ENCODE results near the gene PCDHGA9.
"Not testable (repeated sequence)": the region's sequence is repeated elsewhere in the genome, so short reads cannot be mapped to it uniquely, and the experiment has no call there.

PCDHGA9 gene

GRCh38 chr5:141373673-141374317, 28.8 kb upstream of the PCDHGA9 start, which contains the start of gene PCDHGA6:
TSS of gene PCDHGA6 (plus strand) at chr5:141373891. CDS start at chr5:141374084, 193 bp downstream.
- H3K4me3 ChIP-seq (ENCODE audit: low read depth, low read length): no peak within 1 kb of the TSS
- TF ChIP-seq CTCF (IDR thresholded peaks at IDR 0.05; ENCODE audit: low read depth, low read length): peak; percentile 37; the same call in 1 of the 2 replicates

- H3K4me3 ChIP-seq (ENCODE audit: low read depth, low read length): no peak overlapping the region
- no peak for TF ChIP-seq CTCF (IDR thresholded peaks at IDR 0.05; ENCODE audit: low read depth, low read length)
Measured at GRCh38 chr5:141374627-141375026, 28.0 kb upstream of the PCDHGA9 start.

DNA sequence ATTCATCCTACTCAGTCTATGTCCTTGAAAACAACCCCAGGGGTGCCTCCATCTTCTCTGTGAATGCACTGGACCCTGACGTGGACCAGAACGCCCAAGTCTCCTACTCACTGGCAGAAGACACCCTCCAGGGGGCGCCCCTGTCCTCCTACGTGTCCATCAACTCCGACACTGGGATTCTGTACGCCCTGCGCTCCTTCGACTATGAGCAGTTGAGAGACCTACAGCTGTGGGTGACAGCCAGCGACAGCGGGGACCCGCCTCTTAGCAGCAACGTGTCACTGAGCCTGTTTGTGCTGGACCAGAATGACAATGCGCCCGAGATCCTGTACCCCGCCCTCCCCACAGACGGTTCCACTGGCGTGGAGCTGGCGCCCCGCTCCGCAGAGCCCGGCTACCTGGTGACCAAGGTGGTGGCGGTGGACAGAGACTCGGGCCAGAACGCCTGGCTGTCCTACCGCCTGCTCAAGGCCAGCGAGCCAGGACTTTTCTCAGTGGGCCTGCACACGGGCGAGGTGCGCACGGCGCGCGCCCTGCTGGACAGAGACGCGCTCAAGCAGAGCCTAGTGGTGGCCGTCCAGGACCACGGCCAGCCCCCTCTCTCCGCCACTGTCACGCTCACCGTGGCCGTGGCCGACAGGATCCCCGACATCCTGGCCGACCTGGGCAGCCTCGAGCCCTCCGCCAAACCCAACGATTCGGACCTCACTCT, 27.0 kb upstream of the PCDHGA9 start:
- H3K4me3 ChIP-seq (ENCODE audit: low read depth, low read length): not testable (repeated sequence)

DNA sequence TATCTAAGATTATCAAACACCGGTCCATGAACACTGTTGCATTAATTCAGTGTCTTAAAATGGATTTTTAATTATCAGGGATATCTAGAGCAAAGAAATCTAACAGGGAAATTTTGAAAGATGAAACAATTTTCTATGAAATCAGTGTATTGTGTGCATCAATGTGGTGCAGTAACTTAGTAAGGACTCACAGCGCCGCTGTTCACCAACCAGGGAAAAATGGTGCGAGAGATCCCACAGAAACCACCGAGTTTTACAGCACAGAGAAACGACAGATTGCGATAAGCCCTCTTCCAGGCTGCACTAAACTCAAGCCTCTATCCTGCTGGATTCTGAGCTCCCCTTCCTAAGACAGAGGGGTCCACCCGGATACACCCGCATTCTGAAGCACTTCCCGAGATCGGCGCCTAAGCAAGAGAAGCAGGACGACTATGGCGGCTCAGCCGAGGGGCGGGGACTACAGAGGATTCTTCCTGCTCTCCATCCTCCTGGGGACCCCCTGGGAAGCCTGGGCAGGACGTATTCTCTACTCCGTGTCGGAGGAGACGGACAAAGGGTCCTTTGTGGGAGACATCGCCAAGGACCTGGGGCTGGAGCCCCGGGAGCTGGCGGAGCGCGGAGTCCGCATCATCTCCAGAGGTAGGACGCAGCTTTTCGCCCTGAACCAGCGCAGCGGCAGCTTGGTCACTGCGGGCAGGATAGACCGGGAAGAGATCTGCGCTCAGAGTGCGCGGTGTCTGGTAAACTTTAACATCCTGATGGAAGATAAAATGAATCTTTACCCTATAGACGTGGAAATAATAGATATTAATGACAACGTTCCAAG, 19.9 kb upstream of the PCDHGA9 start, which contains the start of gene PCDHGA7:
TSS of gene PCDHGA7 (plus strand) at position 274 of the 826 bp plus-strand sequence. CDS start at position 432, 158 bp downstream.
- TF ChIP-seq CTCF (IDR thresholded peaks at IDR 0.05; ENCODE audit: low read depth, low read length): peak; percentile 28; the same call in 1 of the 2 replicates
- peak within 1 kb of the TSS; percentile 53 for H3K4me3 ChIP-seq (ENCODE audit: low read depth, low read length)

DNA sequence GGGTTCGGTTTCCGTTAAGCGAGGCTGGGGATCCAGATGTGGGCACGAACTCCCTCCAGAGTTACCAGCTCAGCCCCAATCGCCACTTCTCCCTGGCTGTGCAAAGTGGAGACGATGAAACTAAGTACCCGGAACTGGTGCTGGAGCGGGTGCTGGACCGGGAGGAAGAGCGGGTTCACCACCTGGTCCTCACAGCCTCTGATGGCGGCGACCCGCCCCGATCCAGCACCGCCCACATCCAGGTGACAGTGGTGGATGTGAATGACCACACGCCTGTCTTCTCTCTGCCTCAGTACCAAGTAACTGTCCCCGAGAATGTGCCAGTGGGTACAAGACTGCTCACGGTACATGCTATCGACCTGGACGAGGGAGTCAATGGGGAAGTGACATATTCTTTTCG, 19.2 kb upstream of the PCDHGA9 start:
- no peak overlapping the region for H3K4me3 ChIP-seq (ENCODE audit: low read depth, low read length)
- no peak for TF ChIP-seq CTCF (IDR thresholded peaks at IDR 0.05; ENCODE audit: low read depth, low read length)

DNA sequence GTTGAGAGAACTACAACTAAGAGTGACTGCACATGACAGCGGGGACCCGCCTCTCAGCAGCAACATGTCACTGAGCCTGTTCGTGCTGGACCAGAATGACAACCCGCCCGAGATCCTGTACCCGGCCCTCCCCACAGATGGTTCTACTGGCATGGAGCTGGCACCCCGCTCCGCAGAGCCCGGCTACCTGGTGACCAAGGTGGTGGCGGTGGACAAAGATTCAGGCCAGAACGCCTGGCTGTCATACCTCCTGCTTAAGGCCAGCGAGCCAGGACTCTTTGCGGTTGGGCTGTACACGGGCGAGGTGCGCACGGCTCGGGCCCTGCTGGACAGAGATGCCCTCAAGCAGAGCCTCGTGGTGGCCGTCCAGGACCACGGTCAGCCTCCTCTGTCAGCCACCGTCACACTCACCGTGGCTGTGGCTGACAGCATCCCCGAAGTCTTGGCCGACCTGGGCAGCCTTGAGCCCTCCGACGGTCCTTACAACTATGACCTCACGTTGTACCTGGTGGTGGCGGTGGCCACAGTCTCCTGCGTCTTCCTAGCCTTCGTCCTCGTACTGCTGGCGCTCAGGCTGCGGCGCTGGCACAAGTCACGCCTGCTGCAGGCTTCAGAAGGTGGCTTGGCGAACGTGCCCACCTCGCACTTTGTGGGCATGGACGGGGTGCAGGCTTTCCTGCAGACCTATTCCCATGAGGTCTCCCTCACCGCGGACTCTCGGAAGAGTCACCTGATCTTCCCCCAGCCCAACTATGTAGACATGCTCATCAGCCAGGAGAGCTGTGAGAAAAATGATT, 17.9 kb upstream of the PCDHGA9 start:
- no peak for TF ChIP-seq CTCF (IDR thresholded peaks at IDR 0.05; ENCODE audit: low read depth, low read length)

More for the DNA sequence above, 17.9 kb upstream of the PCDHGA9 start:
- no peak overlapping the region for H3K4me3 ChIP-seq (ENCODE audit: low read depth, low read length)

Measured in WI38 (cell line).